WTC11 (cell line): Measurements from ENCODE around the gene AGXT. TPM values are rescaled to one million over a fixed set of nuclear protein-coding genes. Genes with fewer than 3 reads are reported as not detected.

Source experiments
- ATAC-seq: fragments of 200-7000 bp; cut with Tn5 transposase; 2 replicates; pipeline ENCODE4 v1.10.0; 2021; ENCODE audit warnings: mild to moderate bottlenecking, moderate library complexity
- CTCF ChIA-PET: fragments of 300-600 bp; sonication (Branson Sonifier 250); formaldehyde crosslinking; loops from one replicate; lab custom pipeline; 2021; ENCODE audit warnings: antibody characterized with exemption; lab: Charles Lee
- POLR2A ChIA-PET: fragments of 350-600 bp; sonication (Branson Sonifier 250); formaldehyde crosslinking; loops from one replicate; lab custom pipeline; 2021; ENCODE audit warnings: antibody characterized with exemption; lab: Charles Lee
- DNase-seq: peaks from one replicate; pipeline ENCODE4 v3.0.0; 2021; ENCODE audit warnings: low spot score
- H3K27ac Mint-ChIP-seq: 2 replicates; pipeline ENCODE4 v1.8.0; 2021; ENCODE audit warnings: mixed read lengths
- H3K27me3 Mint-ChIP-seq: 2 replicates; pipeline ENCODE4 v1.8.0; 2021; ENCODE audit warnings: low read depth, mild to moderate bottlenecking, moderate library complexity, mixed read lengths
- H3K36me3 Mint-ChIP-seq: 2 replicates; pipeline ENCODE4 v1.8.0; 2021; ENCODE audit warnings: mixed read lengths
- H3K4me1 Mint-ChIP-seq: 2 replicates; pipeline ENCODE4 v1.8.0; 2022; ENCODE audit warnings: mixed read lengths
- H3K4me3 Mint-ChIP-seq: 2 replicates; pipeline ENCODE4 v1.8.0; 2021; ENCODE audit warnings: mild to moderate bottlenecking, moderate library complexity, mixed read lengths
- H3K9me3 Mint-ChIP-seq: 2 replicates; pipeline ENCODE4 v1.8.0; 2021; ENCODE audit warnings: mixed read lengths
- CTCF ChIP-seq: fragments of 200-600 bp; IDR thresholded peaks from 2 replicates; pipeline ENCODE4 v1.8.0; 2022; ENCODE audit warnings: antibody characterized with exemption
- EMX1 ChIP-seq: fragments of 250-450 bp; sonication (Bioruptor Pico); IDR thresholded peaks from 2 replicates; pipeline ENCODE4 v1.8.0; 2021; ENCODE audit warnings: mild to moderate bottlenecking
- ESRRA ChIP-seq: sonication (generic); formaldehyde crosslinking; IDR thresholded peaks from 2 replicates; pipeline ENCODE4 v1.8.1; 2022; ENCODE audit warnings: mild to moderate bottlenecking, missing genetic modification reagents, borderline replicate concordance
- FOXP1 ChIP-seq: sonication (generic); formaldehyde crosslinking; IDR thresholded peaks from 2 replicates; pipeline ENCODE4 v1.8.0; 2022; ENCODE audit warnings: missing genetic modification reagents, mild to moderate bottlenecking, moderate library complexity, borderline replicate concordance
- GRHL2 ChIP-seq: fragments of 250-450 bp; sonication (Bioruptor Pico); IDR thresholded peaks from 2 replicates; pipeline ENCODE4 v1.8.0; 2022; ENCODE audit warnings: mild to moderate bottlenecking, moderate library complexity; ENCODE audit not compliant: insufficient replicate concordance, severe bottlenecking
- GTF2I ChIP-seq: fragments of 250-450 bp; sonication (Bioruptor Pico); conservative IDR thresholded peaks from 2 replicates; pipeline ENCODE4 v1.4.0; 2021; ENCODE audit warnings: mild to moderate bottlenecking
- KAT7 ChIP-seq: sonication (generic); formaldehyde crosslinking; IDR thresholded peaks from 2 replicates; pipeline ENCODE4 v1.8.1; 2023; ENCODE audit warnings: missing genetic modification reagents, mild to moderate bottlenecking, borderline replicate concordance
- NFATC4 ChIP-seq: fragments of 250-450 bp; sonication (Bioruptor Pico); IDR thresholded peaks from 2 replicates; pipeline ENCODE4 v1.9.0; 2021; ENCODE audit warnings: mild to moderate bottlenecking
- NR2C2 ChIP-seq: sonication (generic); formaldehyde crosslinking; IDR thresholded peaks from 2 replicates; pipeline ENCODE4 v1.8.0; 2022; ENCODE audit warnings: mild to moderate bottlenecking, missing genetic modification reagents
- OVOL2 ChIP-seq: fragments of 250-450 bp; sonication (Bioruptor Pico); IDR thresholded peaks from 2 replicates; pipeline ENCODE4 v1.9.0; 2021; ENCODE audit warnings: mild to moderate bottlenecking, borderline replicate concordance
- SMAD3 ChIP-seq: sonication (generic); formaldehyde crosslinking; IDR thresholded peaks from 2 replicates; pipeline ENCODE4 v1.8.0; 2022; ENCODE audit warnings: missing genetic modification reagents, mild to moderate bottlenecking, borderline replicate concordance
- SMAD4 ChIP-seq: sonication (generic); formaldehyde crosslinking; IDR thresholded peaks from 2 replicates; pipeline ENCODE4 v1.8.0; 2022; ENCODE audit warnings: mild to moderate bottlenecking, missing genetic modification reagents
- ZNF232 ChIP-seq: sonication (generic); formaldehyde crosslinking; IDR thresholded peaks from 2 replicates; pipeline ENCODE4 v1.8.0; 2022; ENCODE audit warnings: mild to moderate bottlenecking, missing genetic modification reagents
- ZNF281 ChIP-seq: sonication (generic); formaldehyde crosslinking; IDR thresholded peaks from 2 replicates; pipeline ENCODE4 v1.8.0; 2023; ENCODE audit warnings: mild to moderate bottlenecking, missing genetic modification reagents
- ZNF512 ChIP-seq: sonication (generic); formaldehyde crosslinking; IDR thresholded peaks from 2 replicates; pipeline ENCODE4 v1.8.1; 2022; ENCODE audit warnings: missing genetic modification reagents, borderline replicate concordance
- total RNA-seq: library from RNA; stranded (reverse); gene quantifications from 3 replicates; pipeline ENCODE4 v1.2.3, GENCODE V29; 2021
- TF ChIP-seq, protein P1 (sequence below): sonication (generic); formaldehyde crosslinking; IDR thresholded peaks from 2 replicates; pipeline ENCODE4 v1.8.1; 2022; ENCODE audit warnings: mild to moderate bottlenecking, missing genetic modification reagents, moderate library complexity, borderline replicate concordance
- TF ChIP-seq, protein P2 (sequence below): sonication (generic); formaldehyde crosslinking; IDR thresholded peaks from 2 replicates; pipeline ENCODE4 v1.8.0; 2022; ENCODE audit warnings: mild to moderate bottlenecking, missing genetic modification reagents
- TF ChIP-seq, protein P3 (sequence below): sonication (generic); formaldehyde crosslinking; IDR thresholded peaks from 2 replicates; pipeline ENCODE4 v1.8.1; 2023; ENCODE audit warnings: mild to moderate bottlenecking, missing genetic modification reagents

AGXT gene
- total RNA-seq, 1 experiment from 2014 or later, result 0.24 TPM

- Mint-ChIP-seq H3K27me3 (no peaks in the 10 kb centered on the region), H3K4me1 (no peaks in the 10 kb centered on the region), H3K27ac (no peak overlapping the region), H3K36me3 (no peaks in the 10 kb centered on the region), H3K4me3 (no peak overlapping the region), H3K9me3 (no peaks in the 10 kb centered on the region)
- ATAC-seq (no peak), DNase-seq (no peak)
- POLR2A ChIA-PET, result no interaction called here
- no peak for TF ChIP-seq NR2C2 (CRISPR knock-in tag)
- CTCF ChIA-PET, result interaction anchor here (1.4 to 3.3 kb wide), 2 partner anchors 24 to 39 kb away, joined by 6 to 13 read pairs; no protein-coding TSS in a partner anchor
These were observed 22.1 kb downstream of the AGXT start for GRCh38 chr2:240890691-240891090.

DNA sequence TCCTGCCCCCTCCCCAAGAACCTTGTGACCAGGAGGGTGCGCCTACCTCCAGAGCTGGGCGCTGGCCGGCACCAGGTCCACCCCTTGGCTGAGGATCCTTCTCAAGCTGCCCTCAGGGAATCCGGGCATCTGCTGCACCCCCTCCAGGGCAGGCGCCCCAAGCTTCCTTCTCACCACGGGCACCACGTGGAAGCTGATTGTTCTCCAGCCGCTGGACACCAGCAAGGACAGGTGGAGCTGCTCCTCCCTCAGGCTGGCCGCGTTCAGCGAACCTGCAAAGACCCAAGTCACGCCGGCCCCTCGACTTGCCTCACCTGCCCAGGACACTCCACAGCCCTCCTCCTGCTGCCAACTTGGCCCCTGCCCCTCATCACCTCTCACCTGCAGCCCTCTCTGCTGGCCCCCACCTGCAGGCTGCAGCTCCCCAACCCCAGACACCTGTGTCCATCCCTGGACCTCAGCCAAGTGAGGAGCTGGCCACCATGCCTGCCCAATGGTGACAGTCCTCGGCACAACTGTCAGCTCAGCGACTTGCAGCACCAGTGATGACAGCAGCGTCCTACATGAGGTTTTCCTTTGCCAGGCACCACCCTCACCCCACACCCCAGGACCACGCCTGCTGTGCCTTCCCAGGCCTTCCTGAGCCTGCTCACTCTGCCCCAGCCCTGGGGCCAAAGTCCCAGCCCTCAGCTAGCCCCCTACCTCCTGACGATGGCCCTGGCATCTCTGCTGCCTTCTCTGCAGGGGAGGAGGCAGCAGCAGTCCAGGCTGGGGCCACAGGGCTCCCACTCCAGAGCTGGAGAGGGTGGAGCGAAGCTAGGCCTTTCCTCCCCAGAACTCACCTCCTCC is 23.1 kb downstream of the AGXT start:
- TF ChIP-seq EMX1 (no peak), ZNF232 (CRISPR knock-in tag) (no peak), KAT7 (CRISPR knock-in tag) (no peak), ESRRA (CRISPR knock-in tag) (no peak), ZNF281 (no peak), OVOL2 (no peak), NR2C2 (CRISPR knock-in tag) (no peak), ZNF512 (CRISPR knock-in tag) (no peak), NFATC4 (CRISPR knock-in tag) (no peak), SMAD3 (CRISPR knock-in tag) (no peak), SMAD4 (CRISPR knock-in tag) (no peak), CTCF (no peak), GRHL2 (CRISPR knock-in tag) (no peak), FOXP1 (CRISPR knock-in tag) (no peak), GTF2I (CRISPR knock-in tag) (no peak)
- TF ChIP-seq, protein P1, sequence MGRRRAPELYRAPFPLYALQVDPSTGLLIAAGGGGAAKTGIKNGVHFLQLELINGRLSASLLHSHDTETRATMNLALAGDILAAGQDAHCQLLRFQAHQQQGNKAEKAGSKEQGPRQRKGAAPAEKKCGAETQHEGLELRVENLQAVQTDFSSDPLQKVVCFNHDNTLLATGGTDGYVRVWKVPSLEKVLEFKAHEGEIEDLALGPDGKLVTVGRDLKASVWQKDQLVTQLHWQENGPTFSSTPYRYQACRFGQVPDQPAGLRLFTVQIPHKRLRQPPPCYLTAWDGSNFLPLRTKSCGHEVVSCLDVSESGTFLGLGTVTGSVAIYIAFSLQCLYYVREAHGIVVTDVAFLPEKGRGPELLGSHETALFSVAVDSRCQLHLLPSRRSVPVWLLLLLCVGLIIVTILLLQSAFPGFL (CRISPR knock-in tag), result no peak
- TF ChIP-seq, protein P2, sequence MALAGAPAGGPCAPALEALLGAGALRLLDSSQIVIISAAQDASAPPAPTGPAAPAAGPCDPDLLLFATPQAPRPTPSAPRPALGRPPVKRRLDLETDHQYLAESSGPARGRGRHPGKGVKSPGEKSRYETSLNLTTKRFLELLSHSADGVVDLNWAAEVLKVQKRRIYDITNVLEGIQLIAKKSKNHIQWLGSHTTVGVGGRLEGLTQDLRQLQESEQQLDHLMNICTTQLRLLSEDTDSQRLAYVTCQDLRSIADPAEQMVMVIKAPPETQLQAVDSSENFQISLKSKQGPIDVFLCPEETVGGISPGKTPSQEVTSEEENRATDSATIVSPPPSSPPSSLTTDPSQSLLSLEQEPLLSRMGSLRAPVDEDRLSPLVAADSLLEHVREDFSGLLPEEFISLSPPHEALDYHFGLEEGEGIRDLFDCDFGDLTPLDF (CRISPR knock-in tag), result no peak
- TF ChIP-seq, protein P3, sequence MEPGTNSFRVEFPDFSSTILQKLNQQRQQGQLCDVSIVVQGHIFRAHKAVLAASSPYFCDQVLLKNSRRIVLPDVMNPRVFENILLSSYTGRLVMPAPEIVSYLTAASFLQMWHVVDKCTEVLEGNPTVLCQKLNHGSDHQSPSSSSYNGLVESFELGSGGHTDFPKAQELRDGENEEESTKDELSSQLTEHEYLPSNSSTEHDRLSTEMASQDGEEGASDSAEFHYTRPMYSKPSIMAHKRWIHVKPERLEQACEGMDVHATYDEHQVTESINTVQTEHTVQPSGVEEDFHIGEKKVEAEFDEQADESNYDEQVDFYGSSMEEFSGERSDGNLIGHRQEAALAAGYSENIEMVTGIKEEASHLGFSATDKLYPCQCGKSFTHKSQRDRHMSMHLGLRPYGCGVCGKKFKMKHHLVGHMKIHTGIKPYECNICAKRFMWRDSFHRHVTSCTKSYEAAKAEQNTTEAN (CRISPR knock-in tag), result no peak
- Mint-ChIP-seq H3K36me3 (no peaks in the 10 kb centered on the region), H3K4me1 (no peaks in the 10 kb centered on the region), H3K27ac (no peak overlapping the region), H3K9me3 (no peaks in the 10 kb centered on the region), H3K4me3 (no peak overlapping the region), H3K27me3 (no peaks in the 10 kb centered on the region)
- ATAC-seq (no peak), DNase-seq (no peak)
- ChIA-PET POLR2A (no interaction called here), CTCF (interaction anchor here (0.5 to 3.3 kb wide), 6 partner anchors 23 to 326 kb away, joined by 3 to 13 read pairs (median 5); no protein-coding TSS in a partner anchor)
